GM19324 (cell line): ENCODE results near the gene RPS29.
"Not testable (repeated sequence)": the region's sequence is repeated elsewhere in the genome, so short reads cannot be mapped to it uniquely, and the experiment has no call there.

ENCODE experiments used
- ATAC-seq: cut with Tn5 transposase; IDR thresholded peaks from one replicate; pipeline ENCODE4 v1.9.1; 2021; ENCODE audit warnings: mild to moderate bottlenecking, moderate library complexity; ENCODE audit not compliant: unreplicated experiment, low FRiP score

The RPS29 gene

GRCh38 chr14:49585803-49586672 lies at the start of gene RPS29:
Gene RPS29 (minus strand): TSS chr14:49586380. CDS start chr14:49586346, 34 bp downstream.
- peak; percentile 94 for ATAC-seq

- peak; percentile 25 for ATAC-seq
These were observed 48.6 kb upstream of the RPS29 start, which contains the start of gene DNAAF2 for GRCh38 chr14:49634547-49635334. Gene DNAAF2 (minus strand): TSS chr14:49635244. CDS start chr14:49635149, 95 bp downstream.

GRCh38 chr14:49633640-49634546 lies 47.7 kb upstream of the RPS29 start:
- ATAC-seq, result peak; percentile 84

- no peak for ATAC-seq
These were observed 38.0 kb upstream of the RPS29 start for GRCh38 chr14:49623941-49624839.

- no peak for ATAC-seq
These were observed 37.2 kb upstream of the RPS29 start for GRCh38 chr14:49623387-49623786.

GRCh38 chr14:49622022-49622607 lies 35.9 kb upstream of the RPS29 start:
- no peak for ATAC-seq

GRCh38 chr14:49621114-49621881 lies 35.1 kb upstream of the RPS29 start:
- ATAC-seq, result no peak

GRCh38 chr14:49620182-49621113 lies 34.3 kb upstream of the RPS29 start, which contains the start of the genes MGAT2 and RPL36AL:
Gene MGAT2 (plus strand): TSS chr14:49620799. CDS start chr14:49621269, 470 bp downstream.
Gene RPL36AL (minus strand): TSS chr14:49620626. CDS start chr14:49619104, 1,522 bp downstream.
- peak; percentile 94 for ATAC-seq

GRCh38 chr14:49619730-49620129 lies 33.5 kb upstream of the RPS29 start:
- no peak for ATAC-seq

- ATAC-seq, result not testable (repeated sequence)
These were observed 33.1 kb upstream of the RPS29 start for GRCh38 chr14:49619273-49619672.

GRCh38 chr14:49617852-49618519 lies 31.8 kb upstream of the RPS29 start:
- ATAC-seq, result no peak

GRCh38 chr14:49615776-49616175 lies 29.6 kb upstream of the RPS29 start:
- no peak for ATAC-seq

- no peak for ATAC-seq
These were observed 28.0 kb upstream of the RPS29 start for GRCh38 chr14:49614196-49614595.

- ATAC-seq, result no peak
These were observed 26.5 kb upstream of the RPS29 start for GRCh38 chr14:49612671-49613070.

GRCh38 chr14:49612251-49612650 lies 26.1 kb upstream of the RPS29 start:
- ATAC-seq, result no peak

GRCh38 chr14:49607583-49607982 lies 21.4 kb upstream of the RPS29 start:
- no peak for ATAC-seq
